WTC11 (cell line): ENCODE measurements around the gene GABPB2. TPM values are rescaled to one million over a fixed set of nuclear protein-coding genes. Genes with fewer than 3 reads are reported as not detected.

Experiments used
- ATAC-seq: fragments of 200-7000 bp; cut with Tn5 transposase; 2 replicates; pipeline ENCODE4 v1.10.0; 2021; ENCODE audit warnings: mild to moderate bottlenecking, moderate library complexity
- CTCF ChIA-PET: fragments of 300-600 bp; sonication (Branson Sonifier 250); formaldehyde crosslinking; loops from one replicate; lab custom pipeline; 2021; ENCODE audit warnings: antibody characterized with exemption; lab: Charles Lee
- POLR2A ChIA-PET: fragments of 350-600 bp; sonication (Branson Sonifier 250); formaldehyde crosslinking; loops from one replicate; lab custom pipeline; 2021; ENCODE audit warnings: antibody characterized with exemption; lab: Charles Lee
- DNase-seq: peaks from one replicate; pipeline ENCODE4 v3.0.0; 2021; ENCODE audit warnings: low spot score
- H3K27ac Mint-ChIP-seq: 2 replicates; pipeline ENCODE4 v1.8.0; 2021; ENCODE audit warnings: mixed read lengths
- H3K27me3 Mint-ChIP-seq: 2 replicates; pipeline ENCODE4 v1.8.0; 2021; ENCODE audit warnings: low read depth, mild to moderate bottlenecking, moderate library complexity, mixed read lengths
- H3K36me3 Mint-ChIP-seq: 2 replicates; pipeline ENCODE4 v1.8.0; 2021; ENCODE audit warnings: mixed read lengths
- H3K4me1 Mint-ChIP-seq: 2 replicates; pipeline ENCODE4 v1.8.0; 2022; ENCODE audit warnings: mixed read lengths
- H3K4me3 Mint-ChIP-seq: 2 replicates; pipeline ENCODE4 v1.8.0; 2021; ENCODE audit warnings: mild to moderate bottlenecking, moderate library complexity, mixed read lengths
- H3K9me3 Mint-ChIP-seq: 2 replicates; pipeline ENCODE4 v1.8.0; 2021; ENCODE audit warnings: mixed read lengths
- CREB1 ChIP-seq: sonication (generic); formaldehyde crosslinking; IDR thresholded peaks from 2 replicates; pipeline ENCODE4 v1.8.0; 2023; ENCODE audit warnings: mild to moderate bottlenecking, missing genetic modification reagents
- NFYB ChIP-seq: sonication (generic); formaldehyde crosslinking; conservative IDR thresholded peaks from 2 replicates; pipeline ENCODE4 v1.8.0; 2022; ENCODE audit warnings: low read depth, missing genetic modification reagents
- RORB ChIP-seq: fragments of 250-450 bp; sonication (Bioruptor Pico); IDR thresholded peaks from 2 replicates; pipeline ENCODE4 v1.9.0; 2021; ENCODE audit warnings: mild to moderate bottlenecking
- TCF7 ChIP-seq: sonication (generic); formaldehyde crosslinking; IDR thresholded peaks from 2 replicates; pipeline ENCODE4 v1.8.0; 2022; ENCODE audit warnings: mild to moderate bottlenecking, low read depth, missing genetic modification reagents, moderate library complexity
- ZNF263 ChIP-seq: sonication (generic); formaldehyde crosslinking; IDR thresholded peaks from 2 replicates; pipeline ENCODE4 v1.8.1; 2022; ENCODE audit warnings: low read depth, mild to moderate bottlenecking, moderate library complexity, missing genetic modification reagents
- ZNF423 ChIP-seq: fragments of 250-450 bp; sonication (Bioruptor Pico); IDR thresholded peaks from 2 replicates; pipeline ENCODE4 v2.1.2; 2022; ENCODE audit warnings: mild to moderate bottlenecking, moderate library complexity
- total RNA-seq: library from RNA; stranded (reverse); gene quantifications from 3 replicates; pipeline ENCODE4 v1.2.3, GENCODE V29; 2021
- TF ChIP-seq, protein P1 (sequence below): sonication (generic); formaldehyde crosslinking; IDR thresholded peaks from 2 replicates; pipeline ENCODE4 v1.8.0; 2022; ENCODE audit warnings: missing genetic modification reagents
- TF ChIP-seq, protein P2 (sequence below): fragments of 250-450 bp; sonication (Bioruptor Pico); IDR thresholded peaks from 2 replicates; pipeline ENCODE4 v1.9.0; 2021; ENCODE audit warnings: mild to moderate bottlenecking
- TF ChIP-seq, protein P3 (sequence below): sonication (generic); formaldehyde crosslinking; IDR thresholded peaks from 2 replicates; pipeline ENCODE4 v1.8.1; 2023; ENCODE audit warnings: mild to moderate bottlenecking, missing genetic modification reagents, moderate library complexity
- TF ChIP-seq, protein P4 (sequence below): sonication (generic); formaldehyde crosslinking; IDR thresholded peaks from 2 replicates; pipeline ENCODE4 v1.8.0; 2023; ENCODE audit warnings: mild to moderate bottlenecking, missing genetic modification reagents
- TF ChIP-seq, protein P5 (sequence below): sonication (generic); formaldehyde crosslinking; IDR thresholded peaks from 2 replicates; pipeline ENCODE4 v1.8.1; 2022; ENCODE audit warnings: mild to moderate bottlenecking, moderate library complexity, missing genetic modification reagents
- TF ChIP-seq, protein P6 (sequence below): sonication (generic); formaldehyde crosslinking; IDR thresholded peaks from 2 replicates; pipeline ENCODE4 v1.8.1; 2023; ENCODE audit warnings: mild to moderate bottlenecking, missing genetic modification reagents

The GABPB2 gene
- total RNA-seq, 1 experiment from 2014 or later: 1.7 TPM

DNA sequence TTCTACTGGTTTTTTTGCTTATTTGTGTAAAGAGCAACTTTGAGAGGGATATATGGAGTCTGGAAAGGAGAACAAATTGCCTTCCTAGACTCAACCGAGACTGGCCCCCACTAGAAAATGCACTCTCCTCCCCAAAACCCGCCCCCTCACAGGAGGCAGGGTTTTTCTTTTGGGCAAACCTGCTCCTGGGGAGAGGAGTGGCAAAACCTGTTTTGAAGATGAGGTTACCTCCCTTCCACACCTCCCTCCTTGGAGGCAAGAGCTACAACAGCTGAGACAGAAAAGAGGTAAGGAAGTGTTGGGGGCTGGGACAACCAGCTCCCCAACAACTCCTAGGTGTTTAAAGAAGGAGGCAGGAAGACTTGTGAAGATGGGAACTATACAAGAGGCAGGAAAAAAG is 34.2 kb upstream of the GABPB2 start, which contains the start of gene BNIPL:
Gene BNIPL, plus strand, starts transcription at position 231 of the 400 bp plus-strand sequence. Its CDS starts 140 bp downstream, at position 371.
- no peaks in the 10 kb centered on the region for H3K9me3 Mint-ChIP-seq

DNA sequence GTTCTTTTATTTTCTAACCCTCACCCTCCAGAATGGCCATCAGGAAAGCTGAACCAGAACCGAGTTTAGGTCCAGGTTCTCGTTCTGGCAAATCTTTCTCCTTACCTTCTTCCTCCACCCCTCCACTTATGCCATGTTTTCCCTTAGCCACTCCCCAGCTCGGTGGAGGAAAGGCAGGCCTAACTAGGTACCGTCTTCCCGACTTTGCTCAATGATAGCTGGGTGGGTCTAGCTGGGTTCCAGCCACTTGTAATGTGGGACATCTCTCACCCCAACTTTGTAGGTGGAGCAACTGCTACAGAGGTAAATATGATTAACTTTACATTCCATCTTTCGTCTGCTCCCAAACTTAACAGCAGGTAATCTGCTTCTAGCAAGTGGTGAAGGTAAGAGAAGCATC is 33.5 kb upstream of the GABPB2 start:
- Mint-ChIP-seq H3K27ac (peak overlapping the region; percentile 93), H3K4me1 (peaks cover 16% of the 10 kb centered on the region), H3K4me3 (0 out of 2 replicates have a peak overlapping the region, but pooled peaks have one; percentile 5), H3K36me3 (peaks cover 17% of the 10 kb centered on the region), H3K27me3 (no peaks in the 10 kb centered on the region), H3K9me3 (no peaks in the 10 kb centered on the region)
- CTCF ChIA-PET: interaction anchor here (0.6 to 2.2 kb wide), 8 partner anchors 11 to 822 kb away, joined by 3 to 16 read pairs (median 4); partner anchors contain the start of genes C1orf56, CDC42SE1, GABPB2 and MINDY1
- POLR2A ChIA-PET: interaction anchor here (1.1 kb wide), 1 partner anchor 11 kb away, joined by 5 read pairs; no protein-coding TSS in a partner anchor
- no peak for TF ChIP-seq ZNF423 (CRISPR knock-in tag)
- TF ChIP-seq, protein P1, sequence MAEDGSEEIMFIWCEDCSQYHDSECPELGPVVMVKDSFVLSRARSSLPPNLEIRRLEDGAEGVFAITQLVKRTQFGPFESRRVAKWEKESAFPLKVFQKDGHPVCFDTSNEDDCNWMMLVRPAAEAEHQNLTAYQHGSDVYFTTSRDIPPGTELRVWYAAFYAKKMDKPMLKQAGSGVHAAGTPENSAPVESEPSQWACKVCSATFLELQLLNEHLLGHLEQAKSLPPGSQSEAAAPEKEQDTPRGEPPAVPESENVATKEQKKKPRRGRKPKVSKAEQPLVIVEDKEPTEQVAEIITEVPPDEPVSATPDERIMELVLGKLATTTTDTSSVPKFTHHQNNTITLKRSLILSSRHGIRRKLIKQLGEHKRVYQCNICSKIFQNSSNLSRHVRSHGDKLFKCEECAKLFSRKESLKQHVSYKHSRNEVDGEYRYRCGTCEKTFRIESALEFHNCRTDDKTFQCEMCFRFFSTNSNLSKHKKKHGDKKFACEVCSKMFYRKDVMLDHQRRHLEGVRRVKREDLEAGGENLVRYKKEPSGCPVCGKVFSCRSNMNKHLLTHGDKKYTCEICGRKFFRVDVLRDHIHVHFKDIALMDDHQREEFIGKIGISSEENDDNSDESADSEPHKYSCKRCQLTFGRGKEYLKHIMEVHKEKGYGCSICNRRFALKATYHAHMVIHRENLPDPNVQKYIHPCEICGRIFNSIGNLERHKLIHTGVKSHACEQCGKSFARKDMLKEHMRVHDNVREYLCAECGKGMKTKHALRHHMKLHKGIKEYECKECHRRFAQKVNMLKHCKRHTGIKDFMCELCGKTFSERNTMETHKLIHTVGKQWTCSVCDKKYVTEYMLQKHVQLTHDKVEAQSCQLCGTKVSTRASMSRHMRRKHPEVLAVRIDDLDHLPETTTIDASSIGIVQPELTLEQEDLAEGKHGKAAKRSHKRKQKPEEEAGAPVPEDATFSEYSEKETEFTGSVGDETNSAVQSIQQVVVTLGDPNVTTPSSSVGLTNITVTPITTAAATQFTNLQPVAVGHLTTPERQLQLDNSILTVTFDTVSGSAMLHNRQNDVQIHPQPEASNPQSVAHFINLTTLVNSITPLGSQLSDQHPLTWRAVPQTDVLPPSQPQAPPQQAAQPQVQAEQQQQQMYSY (CRISPR knock-in tag): peak; percentile 30
- no peak for ATAC-seq
- no peak for DNase-seq

More for the DNA sequence above, 34.2 kb upstream of the GABPB2 start, which contains the start of gene BNIPL:
- ChIA-PET POLR2A (interaction anchor here (1.1 kb wide), 1 partner anchor 12 kb away, joined by 5 read pairs; no protein-coding TSS in a partner anchor), CTCF (interaction anchor here (0.8 to 2.2 kb wide), 5 partner anchors 11 to 35 kb away, joined by 3 to 16 read pairs (median 7); partner anchors contain the start of genes C1orf56, CDC42SE1, GABPB2 and MINDY1)
- ATAC-seq (peak; percentile 69), DNase-seq (no peak)
- Mint-ChIP-seq H3K27ac (peak within 1 kb of the TSS; percentile 93), H3K4me3 (peak within 1 kb of the TSS; percentile 51), H3K27me3 (no peaks in the 10 kb centered on the region), H3K36me3 (peaks cover 20% of the 10 kb centered on the region), H3K4me1 (peaks cover 16% of the 10 kb centered on the region)
- TF ChIP-seq CREB1 (CRISPR knock-in tag): no peak
- TF ChIP-seq, protein P2, sequence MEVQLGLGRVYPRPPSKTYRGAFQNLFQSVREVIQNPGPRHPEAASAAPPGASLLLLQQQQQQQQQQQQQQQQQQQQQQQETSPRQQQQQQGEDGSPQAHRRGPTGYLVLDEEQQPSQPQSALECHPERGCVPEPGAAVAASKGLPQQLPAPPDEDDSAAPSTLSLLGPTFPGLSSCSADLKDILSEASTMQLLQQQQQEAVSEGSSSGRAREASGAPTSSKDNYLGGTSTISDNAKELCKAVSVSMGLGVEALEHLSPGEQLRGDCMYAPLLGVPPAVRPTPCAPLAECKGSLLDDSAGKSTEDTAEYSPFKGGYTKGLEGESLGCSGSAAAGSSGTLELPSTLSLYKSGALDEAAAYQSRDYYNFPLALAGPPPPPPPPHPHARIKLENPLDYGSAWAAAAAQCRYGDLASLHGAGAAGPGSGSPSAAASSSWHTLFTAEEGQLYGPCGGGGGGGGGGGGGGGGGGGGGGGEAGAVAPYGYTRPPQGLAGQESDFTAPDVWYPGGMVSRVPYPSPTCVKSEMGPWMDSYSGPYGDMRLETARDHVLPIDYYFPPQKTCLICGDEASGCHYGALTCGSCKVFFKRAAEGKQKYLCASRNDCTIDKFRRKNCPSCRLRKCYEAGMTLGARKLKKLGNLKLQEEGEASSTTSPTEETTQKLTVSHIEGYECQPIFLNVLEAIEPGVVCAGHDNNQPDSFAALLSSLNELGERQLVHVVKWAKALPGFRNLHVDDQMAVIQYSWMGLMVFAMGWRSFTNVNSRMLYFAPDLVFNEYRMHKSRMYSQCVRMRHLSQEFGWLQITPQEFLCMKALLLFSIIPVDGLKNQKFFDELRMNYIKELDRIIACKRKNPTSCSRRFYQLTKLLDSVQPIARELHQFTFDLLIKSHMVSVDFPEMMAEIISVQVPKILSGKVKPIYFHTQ (CRISPR knock-in tag): no peak
- no peak for TF ChIP-seq TCF7
- TF ChIP-seq, protein P3, sequence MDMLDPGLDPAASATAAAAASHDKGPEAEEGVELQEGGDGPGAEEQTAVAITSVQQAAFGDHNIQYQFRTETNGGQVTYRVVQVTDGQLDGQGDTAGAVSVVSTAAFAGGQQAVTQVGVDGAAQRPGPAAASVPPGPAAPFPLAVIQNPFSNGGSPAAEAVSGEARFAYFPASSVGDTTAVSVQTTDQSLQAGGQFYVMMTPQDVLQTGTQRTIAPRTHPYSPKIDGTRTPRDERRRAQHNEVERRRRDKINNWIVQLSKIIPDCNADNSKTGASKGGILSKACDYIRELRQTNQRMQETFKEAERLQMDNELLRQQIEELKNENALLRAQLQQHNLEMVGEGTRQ (CRISPR knock-in tag): no peak
- TF ChIP-seq, protein P4, sequence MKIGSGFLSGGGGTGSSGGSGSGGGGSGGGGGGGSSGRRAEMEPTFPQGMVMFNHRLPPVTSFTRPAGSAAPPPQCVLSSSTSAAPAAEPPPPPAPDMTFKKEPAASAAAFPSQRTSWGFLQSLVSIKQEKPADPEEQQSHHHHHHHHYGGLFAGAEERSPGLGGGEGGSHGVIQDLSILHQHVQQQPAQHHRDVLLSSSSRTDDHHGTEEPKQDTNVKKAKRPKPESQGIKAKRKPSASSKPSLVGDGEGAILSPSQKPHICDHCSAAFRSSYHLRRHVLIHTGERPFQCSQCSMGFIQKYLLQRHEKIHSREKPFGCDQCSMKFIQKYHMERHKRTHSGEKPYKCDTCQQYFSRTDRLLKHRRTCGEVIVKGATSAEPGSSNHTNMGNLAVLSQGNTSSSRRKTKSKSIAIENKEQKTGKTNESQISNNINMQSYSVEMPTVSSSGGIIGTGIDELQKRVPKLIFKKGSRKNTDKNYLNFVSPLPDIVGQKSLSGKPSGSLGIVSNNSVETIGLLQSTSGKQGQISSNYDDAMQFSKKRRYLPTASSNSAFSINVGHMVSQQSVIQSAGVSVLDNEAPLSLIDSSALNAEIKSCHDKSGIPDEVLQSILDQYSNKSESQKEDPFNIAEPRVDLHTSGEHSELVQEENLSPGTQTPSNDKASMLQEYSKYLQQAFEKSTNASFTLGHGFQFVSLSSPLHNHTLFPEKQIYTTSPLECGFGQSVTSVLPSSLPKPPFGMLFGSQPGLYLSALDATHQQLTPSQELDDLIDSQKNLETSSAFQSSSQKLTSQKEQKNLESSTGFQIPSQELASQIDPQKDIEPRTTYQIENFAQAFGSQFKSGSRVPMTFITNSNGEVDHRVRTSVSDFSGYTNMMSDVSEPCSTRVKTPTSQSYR (CRISPR knock-in tag): no peak
- TF ChIP-seq, protein P5, sequence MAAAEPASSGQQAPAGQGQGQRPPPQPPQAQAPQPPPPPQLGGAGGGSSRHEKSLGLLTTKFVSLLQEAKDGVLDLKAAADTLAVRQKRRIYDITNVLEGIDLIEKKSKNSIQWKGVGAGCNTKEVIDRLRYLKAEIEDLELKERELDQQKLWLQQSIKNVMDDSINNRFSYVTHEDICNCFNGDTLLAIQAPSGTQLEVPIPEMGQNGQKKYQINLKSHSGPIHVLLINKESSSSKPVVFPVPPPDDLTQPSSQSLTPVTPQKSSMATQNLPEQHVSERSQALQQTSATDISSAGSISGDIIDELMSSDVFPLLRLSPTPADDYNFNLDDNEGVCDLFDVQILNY (CRISPR knock-in tag): no peak
- TF ChIP-seq ZNF423 (CRISPR knock-in tag): no peak
- no peak for TF ChIP-seq RORB
- no peak for TF ChIP-seq ZNF263 (CRISPR knock-in tag)
- TF ChIP-seq, protein P6, sequence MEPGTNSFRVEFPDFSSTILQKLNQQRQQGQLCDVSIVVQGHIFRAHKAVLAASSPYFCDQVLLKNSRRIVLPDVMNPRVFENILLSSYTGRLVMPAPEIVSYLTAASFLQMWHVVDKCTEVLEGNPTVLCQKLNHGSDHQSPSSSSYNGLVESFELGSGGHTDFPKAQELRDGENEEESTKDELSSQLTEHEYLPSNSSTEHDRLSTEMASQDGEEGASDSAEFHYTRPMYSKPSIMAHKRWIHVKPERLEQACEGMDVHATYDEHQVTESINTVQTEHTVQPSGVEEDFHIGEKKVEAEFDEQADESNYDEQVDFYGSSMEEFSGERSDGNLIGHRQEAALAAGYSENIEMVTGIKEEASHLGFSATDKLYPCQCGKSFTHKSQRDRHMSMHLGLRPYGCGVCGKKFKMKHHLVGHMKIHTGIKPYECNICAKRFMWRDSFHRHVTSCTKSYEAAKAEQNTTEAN: no peak
- no peak for TF ChIP-seq NFYB
